HG03378 (cell line): ENCODE measurements around the gene SLC29A3.

Experiments used
- ATAC-seq: cut with Tn5 transposase; IDR thresholded peaks from one replicate; pipeline ENCODE4 v1.9.1; 2021; ENCODE audit warnings: mild to moderate bottlenecking, moderate library complexity; ENCODE audit not compliant: unreplicated experiment

SLC29A3 gene

DNA sequence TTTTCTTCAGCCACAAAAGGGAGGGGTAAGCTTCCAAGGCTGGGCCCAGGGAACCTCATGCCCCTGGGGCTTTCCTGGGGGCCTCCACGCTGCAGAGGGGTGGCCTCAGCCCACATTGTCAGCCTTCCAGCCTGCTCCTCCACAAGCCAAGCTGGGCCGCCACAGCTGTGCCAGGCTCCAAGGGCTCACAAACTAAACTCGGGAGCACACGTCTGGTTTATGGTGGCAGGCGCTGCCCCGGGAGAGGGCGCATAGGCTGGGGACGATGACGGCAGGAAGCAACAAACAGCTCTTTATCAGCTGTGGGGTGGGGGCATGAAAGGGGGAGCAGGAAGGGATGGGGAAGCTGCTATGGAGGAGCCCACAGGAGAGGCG lies 71.4 kb downstream of the SLC29A3 start:
- ATAC-seq = no peak

DNA sequence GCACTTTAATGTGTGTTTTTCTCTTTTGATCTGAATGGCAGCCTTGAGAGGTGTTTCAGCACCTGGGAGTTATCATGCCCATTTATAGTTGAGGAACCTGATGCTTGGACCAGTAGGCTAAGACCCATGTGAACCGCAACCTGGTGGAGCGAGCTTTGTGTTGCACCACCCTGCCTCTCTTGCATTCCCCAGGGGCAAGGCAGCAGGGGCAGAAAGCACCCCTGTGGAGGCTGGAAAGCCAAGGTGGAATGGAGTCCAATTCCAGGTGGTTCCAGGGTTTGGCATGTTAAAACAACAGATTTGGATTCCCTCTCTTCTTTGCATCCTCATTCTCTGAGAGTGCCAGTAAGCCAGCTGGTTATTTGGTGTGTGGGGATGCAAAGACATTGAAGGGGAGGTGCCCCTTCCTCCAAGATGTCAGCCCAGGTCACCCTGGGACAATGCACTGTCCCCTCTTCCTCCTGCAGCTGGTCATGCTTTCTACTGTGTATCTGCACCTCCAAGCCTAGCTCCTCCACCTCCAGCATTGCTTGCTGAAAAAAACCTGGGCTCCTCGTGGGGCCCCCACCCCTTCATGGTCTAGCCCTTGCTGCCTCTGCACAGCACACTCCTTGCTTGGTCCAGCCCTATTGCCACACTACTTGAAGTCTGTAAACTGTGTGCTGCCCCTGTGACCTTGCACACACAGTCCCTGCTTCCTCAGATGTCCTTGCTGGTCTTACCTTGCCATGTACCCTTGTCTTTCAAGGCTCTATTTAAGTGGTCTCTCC lies 72.0 kb downstream of the SLC29A3 start:
- ATAC-seq = no peak

DNA sequence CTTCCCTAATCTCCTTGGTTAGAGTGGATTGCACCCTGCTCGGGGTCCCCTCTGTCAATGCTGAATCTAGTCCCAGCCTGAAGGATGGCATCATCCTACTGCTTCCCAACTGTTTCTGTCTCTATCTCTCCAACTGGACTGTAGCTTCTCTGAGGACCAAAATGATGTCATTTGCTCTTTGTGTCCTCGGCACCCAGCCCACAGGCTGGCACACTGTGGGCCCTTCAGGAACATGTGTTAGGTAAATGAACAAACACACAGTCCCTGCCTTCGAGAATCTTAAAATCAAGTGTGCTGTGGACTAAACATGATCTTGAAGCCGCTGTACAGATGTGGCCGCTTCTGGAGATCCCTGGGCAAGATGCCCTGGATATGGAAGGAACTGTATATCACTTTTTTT lies 72.6 kb downstream of the SLC29A3 start:
- ATAC-seq = no peak

DNA sequence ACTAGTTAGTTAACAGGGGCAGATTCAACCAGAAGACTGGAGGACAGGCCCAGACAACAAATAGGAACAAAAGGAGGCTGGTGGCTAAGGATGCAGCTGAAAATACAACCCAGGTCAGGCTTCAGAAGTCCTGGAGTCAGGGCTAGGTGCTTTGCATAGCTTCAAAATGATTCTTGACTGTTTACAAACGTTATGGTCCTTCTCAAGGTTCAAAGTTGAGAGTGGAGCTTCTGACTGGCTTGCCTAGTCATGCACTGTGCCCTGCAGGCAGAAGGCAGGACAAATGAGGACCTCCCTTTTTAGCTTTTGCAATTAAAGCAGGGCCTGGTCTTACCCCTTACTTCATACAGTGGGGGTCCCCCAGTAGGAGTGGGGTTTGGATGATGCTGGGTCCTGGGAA lies 73.2 kb downstream of the SLC29A3 start:
- ATAC-seq = no peak

DNA sequence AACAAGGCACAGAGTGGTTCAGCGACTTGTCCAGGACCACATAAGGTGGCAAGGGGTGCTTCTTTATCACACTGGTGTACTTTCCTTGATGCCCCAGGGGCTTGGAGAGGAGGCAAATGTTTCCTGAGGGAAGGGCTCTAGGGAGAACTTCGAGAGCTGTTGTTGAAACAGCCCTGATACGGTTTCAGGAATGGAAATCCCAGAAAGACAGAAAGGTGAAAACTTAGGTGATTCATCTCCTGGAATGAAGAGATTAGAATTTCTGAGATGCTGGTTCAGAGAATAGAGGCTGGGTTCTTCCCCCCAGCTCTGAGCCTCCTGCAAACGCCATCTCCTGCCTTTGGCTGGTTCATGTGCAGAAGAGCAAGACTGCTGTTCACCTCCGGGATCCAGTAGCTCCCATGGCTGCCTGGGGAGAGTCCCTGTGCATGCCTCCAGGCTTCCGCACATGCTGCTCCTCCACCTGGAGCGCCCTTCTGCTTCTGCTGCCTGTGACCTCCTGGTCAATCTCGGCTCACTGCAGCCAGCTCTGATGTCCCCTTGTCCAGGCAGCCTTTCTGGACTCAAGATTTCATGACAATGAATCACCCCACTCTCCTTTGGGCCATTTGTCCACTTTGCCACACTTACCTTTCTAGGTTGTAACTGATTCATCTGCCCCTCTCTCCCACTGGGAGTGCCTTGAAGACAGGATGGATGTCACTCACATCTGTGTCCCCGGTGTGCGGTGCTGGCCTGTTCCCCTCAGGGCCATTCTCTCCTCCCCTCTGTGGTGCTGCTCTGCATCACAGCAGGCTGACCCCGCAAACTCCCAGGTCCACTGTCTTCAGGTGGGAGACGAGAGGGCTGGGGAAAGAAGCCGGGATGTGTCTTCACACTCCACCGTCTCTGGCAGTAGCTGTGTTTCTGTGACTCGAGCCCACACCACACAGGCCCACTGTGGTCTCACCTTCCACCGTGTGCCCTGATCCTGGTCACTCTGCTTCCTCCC lies 74.0 kb downstream of the SLC29A3 start:
- ATAC-seq = no peak

DNA sequence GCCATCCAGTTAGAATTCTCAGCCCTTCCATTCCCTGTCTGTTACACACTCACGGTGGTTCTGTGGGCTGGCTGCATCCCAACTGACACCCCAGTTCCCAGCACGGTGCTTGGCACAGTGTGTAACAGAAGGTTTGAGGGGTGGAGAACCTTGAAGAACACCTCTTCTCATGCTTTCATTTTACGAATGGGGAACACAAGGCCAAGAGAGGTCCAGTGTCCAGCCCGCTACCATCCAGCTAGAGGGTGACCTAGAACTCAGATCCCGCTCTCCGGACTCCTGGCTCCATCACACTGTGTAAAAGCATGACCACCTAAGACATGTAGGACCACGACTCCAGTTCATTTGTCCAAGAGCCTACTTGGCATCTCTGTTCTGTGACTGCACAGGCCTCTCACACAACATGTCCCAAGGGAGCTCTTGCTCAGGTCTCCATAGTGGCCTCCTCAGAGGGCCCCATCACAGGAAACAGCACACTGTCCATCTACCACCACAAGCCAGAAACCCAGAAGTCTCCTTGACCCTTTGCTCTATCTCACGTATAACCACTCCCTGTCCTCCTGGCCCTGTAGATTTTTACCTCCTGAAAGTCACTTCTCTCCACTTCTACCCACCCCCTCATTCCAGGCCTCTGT lies 74.9 kb downstream of the SLC29A3 start:
- no peak for ATAC-seq

DNA sequence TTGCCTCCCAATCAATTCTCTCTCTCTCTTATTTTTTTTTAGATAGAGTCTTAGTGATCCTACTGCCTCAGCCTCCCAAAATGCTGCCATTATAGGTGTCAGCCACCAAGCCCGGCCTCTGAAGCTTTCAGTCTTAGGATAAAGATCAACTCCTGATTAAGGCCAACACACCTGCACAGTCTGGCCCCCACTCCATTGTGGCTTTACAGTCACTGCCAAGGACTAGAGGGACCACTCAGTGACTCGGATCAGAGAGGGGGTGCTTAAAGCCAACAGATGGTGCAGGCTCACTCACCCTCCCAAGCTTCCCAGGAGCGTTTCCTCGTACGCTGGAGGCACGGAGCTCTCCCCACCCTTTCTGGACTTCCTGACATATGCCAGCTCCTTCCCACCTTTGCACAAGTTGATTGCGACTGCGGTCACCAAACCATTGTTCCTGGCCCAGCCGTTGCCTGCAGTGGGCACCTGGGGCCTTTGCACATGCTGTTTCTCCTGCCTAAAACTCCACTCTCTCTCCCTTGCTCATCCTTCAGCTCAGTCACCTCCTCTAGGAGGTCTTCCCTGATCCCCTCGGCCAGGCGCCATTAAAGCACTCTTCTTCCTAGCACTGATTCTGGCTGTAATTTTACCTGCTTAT lies 76.0 kb downstream of the SLC29A3 start:
- no peak for ATAC-seq

DNA sequence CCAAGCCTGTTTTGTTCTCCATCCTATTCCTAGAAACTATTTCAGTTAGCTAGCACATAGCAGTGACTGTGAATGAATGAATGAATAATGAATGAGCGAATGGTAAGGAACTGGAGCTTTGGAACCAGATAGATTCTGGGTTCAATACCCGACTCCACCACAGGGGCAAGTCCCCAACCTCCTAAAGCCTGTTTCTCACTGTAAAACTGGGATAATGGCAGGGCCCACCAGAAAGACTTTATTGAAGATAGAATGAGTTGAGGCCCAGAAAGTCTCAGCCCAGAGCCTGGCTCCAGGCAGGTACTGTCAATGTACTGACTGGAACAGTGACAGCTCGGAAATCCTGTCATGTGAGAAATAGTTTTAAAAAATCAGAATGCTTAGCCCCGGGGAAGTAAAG lies 76.6 kb downstream of the SLC29A3 start:
- no peak for ATAC-seq

DNA sequence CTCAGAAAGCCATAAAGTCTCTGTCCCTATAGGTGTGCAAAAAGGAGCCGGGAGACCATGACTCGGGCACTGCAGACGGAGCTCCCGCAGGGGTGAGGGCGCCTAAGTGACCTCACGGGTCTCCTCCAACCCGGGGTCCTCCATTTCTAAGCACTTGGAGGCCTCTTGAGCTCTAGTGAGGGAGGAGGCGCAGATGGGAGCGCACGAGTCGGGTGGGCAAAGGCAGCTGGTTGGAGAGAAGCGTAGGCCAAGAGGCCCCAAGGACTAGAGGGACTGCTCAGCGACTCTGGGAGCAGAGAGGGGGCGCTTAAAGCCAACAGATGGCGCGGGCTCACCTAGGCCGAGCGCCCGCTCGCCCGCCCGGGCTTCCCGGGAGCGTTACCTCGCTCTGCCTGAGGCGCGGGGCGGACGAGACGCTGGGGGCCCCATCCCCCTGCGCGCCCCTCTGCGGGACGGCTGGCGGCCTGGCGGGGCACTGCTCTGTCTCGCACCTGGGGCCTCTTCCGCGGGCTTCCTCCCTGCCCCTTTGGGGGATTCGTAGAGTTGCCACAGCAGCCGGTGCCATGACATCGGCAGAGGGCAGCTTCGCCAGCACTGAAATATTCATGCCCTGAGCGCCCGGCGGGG lies 77.1 kb downstream of the SLC29A3 start:
- no peak for ATAC-seq

DNA sequence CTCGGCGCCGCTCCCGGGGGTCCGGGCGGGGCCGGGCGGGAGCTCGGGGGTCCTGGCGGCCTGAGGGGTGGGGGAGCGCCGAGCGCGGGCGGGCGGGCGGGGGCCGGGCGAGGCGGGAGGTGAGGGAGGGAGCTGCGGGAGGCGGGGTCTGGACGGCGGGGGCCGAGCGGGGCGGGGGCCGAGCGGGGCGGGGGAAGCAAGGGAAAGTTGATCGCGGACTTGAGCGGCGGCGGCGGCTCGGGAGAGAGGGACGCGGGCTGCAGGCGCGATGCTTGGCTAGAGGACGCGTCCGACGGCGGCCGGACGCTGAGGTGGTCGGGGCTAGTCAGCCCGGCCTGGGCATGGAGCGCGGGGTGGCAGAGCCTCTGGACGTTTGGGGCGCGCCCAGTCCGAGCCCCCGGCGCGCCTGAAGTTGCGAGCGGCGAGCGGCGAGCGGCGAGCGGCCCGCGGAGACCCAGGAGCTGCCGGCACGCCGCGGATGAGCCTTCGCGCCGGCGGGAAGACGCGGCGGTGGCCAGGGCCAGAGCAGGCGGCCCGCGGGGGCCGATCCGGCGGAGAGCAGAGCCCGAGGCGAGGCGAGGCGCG lies 77.7 kb downstream of the SLC29A3 start, which contains the start of gene CDH23:
TSS of gene CDH23 (plus strand) at position 210 of the 585 bp plus-strand sequence. CDS start 42,912 bp downstream, outside the sequence.
- ATAC-seq = no peak

DNA sequence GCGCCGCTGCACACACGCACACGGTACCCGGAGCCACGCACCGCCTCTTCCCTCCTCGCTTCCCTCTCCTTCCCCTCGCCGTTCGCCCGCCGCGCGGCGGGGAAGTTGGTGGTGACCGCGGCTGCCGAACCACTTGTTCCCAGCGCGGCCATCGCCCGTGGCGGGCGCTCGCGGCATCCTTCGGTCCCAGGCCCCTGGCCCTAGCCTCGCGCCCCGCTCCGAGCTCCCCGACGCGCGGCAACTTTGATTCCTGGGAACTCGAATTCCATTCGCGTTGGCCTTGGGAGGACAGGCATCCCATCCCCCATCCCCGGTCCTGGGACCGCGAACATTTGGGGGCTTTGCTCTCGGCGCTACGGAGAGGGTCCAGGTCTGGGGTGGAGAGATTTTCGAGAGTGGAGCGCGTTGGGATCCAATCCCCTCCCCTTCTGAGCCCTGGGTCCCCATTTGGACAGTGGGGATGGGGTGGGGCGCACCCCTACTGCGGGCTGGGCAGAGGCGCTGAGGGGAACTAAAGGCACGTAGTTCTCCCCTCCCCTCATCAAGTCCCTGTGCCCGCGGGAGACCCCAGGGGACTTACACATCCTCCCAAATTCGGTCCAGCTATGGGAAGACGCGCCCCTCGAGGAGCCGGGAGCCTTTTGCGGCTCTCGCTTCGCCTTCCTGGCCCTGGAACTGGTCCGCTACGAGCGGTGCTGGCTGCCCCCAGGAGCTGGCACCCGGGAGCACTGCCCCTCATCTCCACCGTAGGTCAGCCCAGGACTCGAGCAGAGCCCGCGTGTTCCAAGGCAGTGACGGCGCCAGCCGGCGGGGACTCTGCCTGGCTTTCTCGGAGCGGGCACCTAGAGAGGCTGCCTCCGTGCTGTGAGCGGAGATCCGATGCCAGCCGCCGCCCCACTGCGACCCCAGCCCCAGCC lies 78.5 kb downstream of the SLC29A3 start:
- no peak for ATAC-seq

DNA sequence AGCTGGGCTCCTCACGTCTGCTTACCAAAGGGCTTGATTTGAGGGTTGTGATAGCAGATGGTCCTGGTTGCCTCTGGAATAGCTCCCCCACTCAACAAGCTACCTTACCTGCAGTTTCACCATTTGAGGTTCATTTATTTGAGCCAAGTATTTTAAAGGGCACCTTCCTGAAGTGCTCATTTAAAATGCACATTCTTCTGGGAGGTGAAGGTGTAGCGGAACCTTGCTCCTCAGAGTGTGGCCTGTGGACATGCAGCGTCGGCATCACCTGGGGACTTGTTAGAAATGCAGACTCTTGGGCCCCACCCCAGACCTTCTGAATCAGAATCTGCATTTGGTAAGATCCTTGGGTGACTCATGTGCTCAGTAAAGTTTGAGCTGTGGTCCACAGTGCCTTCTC lies 79.9 kb downstream of the SLC29A3 start:
- ATAC-seq = no peak

DNA sequence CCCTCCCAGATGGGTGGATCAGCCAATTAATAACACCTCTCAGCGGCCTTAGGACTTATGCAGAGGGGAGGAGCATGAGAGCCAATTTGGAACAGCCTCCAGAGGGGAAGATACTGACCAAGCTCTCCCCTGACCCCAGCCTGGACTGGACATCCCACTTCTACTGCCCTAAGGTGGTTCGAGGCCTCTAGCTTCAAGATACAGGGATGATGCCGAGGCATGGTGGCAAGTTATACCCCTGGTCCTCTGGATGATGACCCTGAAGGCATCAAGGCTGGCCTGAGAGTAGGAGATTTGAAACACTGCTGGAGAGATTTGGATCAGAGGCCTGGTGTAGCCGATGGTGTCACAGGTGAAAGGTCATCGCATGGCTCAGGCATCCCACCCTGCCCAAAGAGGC lies 80.9 kb downstream of the SLC29A3 start:
- ATAC-seq = no peak

DNA sequence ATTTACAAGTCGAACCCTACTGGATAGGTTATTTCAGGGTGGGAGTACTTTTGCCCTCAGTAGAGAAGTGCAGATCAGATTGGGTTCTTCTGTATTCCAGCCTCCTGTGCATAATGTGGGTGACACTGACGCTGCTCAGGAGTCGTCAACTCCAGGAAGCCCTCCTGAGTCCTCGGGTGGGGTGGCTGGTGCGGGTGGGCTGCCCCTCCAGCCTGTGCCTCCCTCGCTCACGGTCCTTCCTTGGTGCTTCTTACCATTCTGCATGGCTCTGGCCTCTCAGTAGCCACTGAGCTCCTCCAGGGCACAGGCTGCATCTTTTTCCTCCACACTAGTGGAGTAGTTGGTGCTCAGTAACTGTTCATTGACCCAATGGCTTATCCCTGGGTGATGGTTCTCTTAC lies 82.0 kb downstream of the SLC29A3 start:
- no peak for ATAC-seq

DNA sequence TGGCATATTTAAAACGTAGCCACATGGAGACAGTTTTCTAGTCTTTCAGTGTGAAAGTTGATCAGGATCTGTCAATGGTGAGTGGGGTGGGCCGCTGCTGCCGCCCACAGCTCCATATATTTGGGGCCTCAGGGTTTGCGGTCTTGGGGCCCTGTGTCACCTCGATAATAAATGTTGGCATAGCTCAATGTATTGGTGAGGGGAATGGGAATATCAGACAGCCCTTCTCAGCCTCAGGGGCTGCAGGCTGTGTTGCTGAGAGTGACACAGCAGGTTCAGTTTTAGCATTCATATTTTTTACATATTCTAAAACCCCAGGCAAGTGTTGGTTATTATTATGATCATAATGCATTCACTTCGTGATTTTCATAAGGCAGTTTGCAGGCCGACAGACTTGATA lies 82.9 kb downstream of the SLC29A3 start:
- no peak for ATAC-seq

DNA sequence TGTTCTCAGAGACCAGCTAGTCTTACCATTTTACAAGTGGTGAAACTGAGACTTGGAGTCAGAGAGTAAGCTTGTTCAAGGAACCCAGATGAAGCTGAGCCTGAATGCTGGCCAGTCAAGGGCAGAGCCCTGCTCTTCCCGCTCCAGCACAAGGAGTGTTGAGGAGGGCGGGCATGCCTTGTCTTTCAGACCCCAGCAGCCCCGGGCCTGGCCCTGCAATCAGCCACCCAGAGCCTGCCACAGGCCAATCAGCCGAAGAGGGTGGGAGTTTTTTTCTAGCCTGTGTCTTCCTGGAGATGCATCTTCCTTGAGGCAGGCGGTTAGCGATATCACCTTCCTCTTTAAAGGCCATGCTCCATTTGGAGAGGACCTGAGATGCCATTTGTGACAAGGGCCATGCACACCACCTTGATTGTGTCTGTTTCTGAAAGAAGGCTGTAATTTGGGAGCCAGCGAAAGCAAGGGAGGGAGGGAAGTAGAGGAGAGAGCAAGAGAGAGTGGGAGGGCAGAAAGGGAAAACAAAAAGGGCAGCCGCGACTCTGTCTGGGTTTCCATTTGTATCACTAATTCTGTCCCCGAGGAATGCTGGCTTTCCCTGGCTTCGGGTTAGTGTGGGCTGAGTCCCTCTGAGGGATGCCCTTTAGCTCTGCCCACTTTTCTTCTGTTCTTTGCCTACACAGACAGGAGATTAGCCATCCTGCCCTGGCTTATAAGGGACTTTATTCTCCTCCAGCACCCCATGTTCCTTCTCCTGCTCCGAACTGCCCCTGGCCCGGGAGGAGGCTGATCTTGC lies 85.6 kb downstream of the SLC29A3 start:
- no peak for ATAC-seq

DNA sequence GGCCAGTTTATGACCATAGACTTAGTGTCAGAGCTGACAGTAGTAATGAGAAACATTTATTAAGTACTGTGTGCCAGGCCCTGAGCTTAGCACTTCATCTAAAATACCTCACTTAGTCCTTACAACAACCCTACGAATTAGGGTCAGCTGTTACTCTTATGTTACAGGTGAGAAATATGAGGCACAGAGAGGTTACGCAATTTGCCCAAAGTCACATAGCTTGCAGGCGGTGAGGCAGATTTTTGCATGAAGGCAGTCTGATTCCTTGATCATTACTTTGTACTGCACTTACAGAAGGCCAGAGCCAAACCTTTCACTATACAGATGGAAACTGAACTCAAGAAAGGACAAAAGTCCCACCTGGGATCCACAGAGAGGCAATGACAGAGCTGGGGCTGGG lies 87.8 kb downstream of the SLC29A3 start:
- no peak for ATAC-seq
